HEK293T (cell line): ENCODE data around the gene OR5AL1.

Source experiments
- CTCF ChIA-PET: fragments of 350-600 bp; formaldehyde crosslinking; extraction: SDS; loops from one replicate; lab custom pipeline; 2021; ENCODE audit warnings: antibody characterized with exemption, inconsistent platforms; lab: Yijun Ruan, JAX
- POLR2A ChIA-PET: fragments of 350-600 bp; formaldehyde crosslinking; extraction: SDS; loops from one replicate; lab custom pipeline; 2020; ENCODE audit warnings: antibody characterized with exemption, inconsistent platforms; lab: Yijun Ruan, JAX
- DNase-seq: peaks from one replicate; pipeline ENCODE4 v3.0.0; 2012; ENCODE audit warnings: mixed read lengths; ENCODE audit errors: extremely low spot score
- ARNT ChIP-seq: fragments of 450-650 bp; IDR thresholded peaks from 2 replicates; pipeline ENCODE4 v1.6.1; 2017; ENCODE audit warnings: mild to moderate bottlenecking
- BHLHE40 ChIP-seq: fragments of 450-650 bp; IDR thresholded peaks from 2 replicates; pipeline ENCODE4 v1.6.1; 2016; ENCODE audit warnings: mild to moderate bottlenecking, moderate library complexity, borderline replicate concordance
- CTBP1 ChIP-seq: fragments of 450-650 bp; IDR thresholded peaks from 2 replicates; pipeline ENCODE4 v1.6.1; 2016; ENCODE audit warnings: borderline replicate concordance
- ELF4 ChIP-seq: fragments of 450-650 bp; IDR thresholded peaks from 2 replicates; pipeline ENCODE4 v1.6.1; 2017; ENCODE audit warnings: antibody characterized with exemption
- FOXA1 ChIP-seq: fragments of 450-650 bp; IDR thresholded peaks from 2 replicates; pipeline ENCODE4 v1.6.1; 2016; ENCODE audit warnings: mild to moderate bottlenecking
- FOXK2 ChIP-seq: fragments of 450-650 bp; IDR thresholded peaks from 2 replicates; pipeline ENCODE4 v1.6.1; 2016; ENCODE audit warnings: mild to moderate bottlenecking
- FOXM1 ChIP-seq: fragments of 450-650 bp; IDR thresholded peaks from 2 replicates; pipeline ENCODE4 v1.6.1; 2017; ENCODE audit warnings: mild to moderate bottlenecking, borderline replicate concordance
- HDGF ChIP-seq: fragments of 450-650 bp; IDR thresholded peaks from 2 replicates; pipeline ENCODE4 v1.6.1; 2017; ENCODE audit warnings: antibody characterized with exemption, borderline replicate concordance
- L3MBTL2 ChIP-seq: fragments of 450-650 bp; conservative IDR thresholded peaks from 2 replicates; pipeline ENCODE4 v1.6.1; 2016; ENCODE audit warnings: mild to moderate bottlenecking
- LEF1 ChIP-seq: fragments of 450-650 bp; IDR thresholded peaks from 2 replicates; pipeline ENCODE4 v1.6.1; 2017; ENCODE audit warnings: mild to moderate bottlenecking, borderline replicate concordance
- NFRKB ChIP-seq: fragments of 450-650 bp; IDR thresholded peaks from 2 replicates; pipeline ENCODE4 v1.6.1; 2016; ENCODE audit warnings: mild to moderate bottlenecking, moderate library complexity
- SP1 ChIP-seq: fragments of 450-650 bp; IDR thresholded peaks from 2 replicates; pipeline ENCODE4 v1.6.1; 2017
- SUZ12 ChIP-seq: fragments of 450-650 bp; IDR thresholded peaks from 2 replicates; pipeline ENCODE4 v1.6.1; 2016; ENCODE audit warnings: mild to moderate bottlenecking
- TARDBP ChIP-seq: fragments of 450-650 bp; IDR thresholded peaks from 2 replicates; pipeline ENCODE4 v1.6.1; 2016
- TF ChIP-seq, protein P1 (sequence below): fragments of 450-650 bp; IDR thresholded peaks from 2 replicates; pipeline ENCODE4 v1.6.1; 2016

Gene OR5AL1

DNA sequence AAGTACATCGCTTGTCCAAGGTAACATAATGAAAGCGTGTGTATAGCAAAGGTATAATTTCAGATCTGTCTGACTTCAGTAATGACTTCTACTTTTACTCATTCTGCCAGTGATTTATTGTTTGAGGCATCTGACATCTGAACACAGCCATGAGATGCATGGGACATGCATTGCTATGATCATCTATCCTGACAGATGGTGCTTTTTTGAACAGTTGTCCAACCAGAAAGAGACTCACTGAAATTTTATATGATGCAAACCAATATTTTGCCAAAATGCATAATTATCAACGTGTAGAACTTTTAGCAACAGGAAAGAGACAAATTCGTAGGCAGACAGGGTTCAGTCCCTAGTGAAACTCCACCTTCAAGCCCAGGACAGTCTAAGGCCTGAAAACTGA is 41.0 kb downstream of the OR5AL1 start:
- TF ChIP-seq FOXA1 (no peak), ELF4 (no peak), ARNT (no peak), FOXK2 (no peak)
- no peak for DNase-seq
- CTCF ChIA-PET, result no interaction called here
- POLR2A ChIA-PET, result no interaction called here

DNA sequence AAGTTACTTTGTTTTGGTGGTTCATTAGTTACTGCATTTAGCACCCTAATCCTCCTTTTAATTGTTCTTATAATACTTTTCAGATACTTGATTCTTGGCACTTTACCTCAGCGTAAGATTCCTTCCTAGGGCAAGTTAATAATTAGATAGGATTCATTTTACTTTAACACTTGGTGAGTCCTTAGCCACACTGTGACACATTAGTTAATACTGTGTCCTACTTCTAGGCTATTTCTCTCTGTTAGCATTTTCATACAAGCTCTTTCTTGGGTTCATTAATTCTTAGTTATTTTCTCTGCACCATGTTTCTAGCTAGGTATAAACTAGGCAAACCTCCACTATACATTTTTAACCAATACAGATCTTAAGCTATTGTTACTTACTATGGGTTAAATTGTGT is 44.6 kb downstream of the OR5AL1 start:
- no peak for TF ChIP-seq FOXK2
- TF ChIP-seq HDGF, result no peak
- TF ChIP-seq FOXM1, result no peak
- no peak for TF ChIP-seq BHLHE40
- TF ChIP-seq LEF1, result no peak
- TF ChIP-seq, protein P1, sequence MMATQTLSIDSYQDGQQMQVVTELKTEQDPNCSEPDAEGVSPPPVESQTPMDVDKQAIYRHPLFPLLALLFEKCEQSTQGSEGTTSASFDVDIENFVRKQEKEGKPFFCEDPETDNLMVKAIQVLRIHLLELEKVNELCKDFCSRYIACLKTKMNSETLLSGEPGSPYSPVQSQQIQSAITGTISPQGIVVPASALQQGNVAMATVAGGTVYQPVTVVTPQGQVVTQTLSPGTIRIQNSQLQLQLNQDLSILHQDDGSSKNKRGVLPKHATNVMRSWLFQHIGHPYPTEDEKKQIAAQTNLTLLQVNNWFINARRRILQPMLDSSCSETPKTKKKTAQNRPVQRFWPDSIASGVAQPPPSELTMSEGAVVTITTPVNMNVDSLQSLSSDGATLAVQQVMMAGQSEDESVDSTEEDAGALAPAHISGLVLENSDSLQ, result no peak
- no peak for TF ChIP-seq NFRKB
- TF ChIP-seq SP1, result no peak
- TF ChIP-seq ARNT, result no peak
- no peak for TF ChIP-seq TARDBP
- no peak for TF ChIP-seq FOXA1
- no peak for TF ChIP-seq ELF4
- TF ChIP-seq SUZ12, result no peak
- TF ChIP-seq L3MBTL2, result no peak
- TF ChIP-seq CTBP1, result no peak
- no peak for DNase-seq
- ChIA-PET CTCF (no interaction called here), POLR2A (no interaction called here)
